MCF 10A (cell line): ENCODE data around the gene CMTM1. TPM values are rescaled to one million over a fixed set of nuclear protein-coding genes. Genes with fewer than 3 reads are reported as not detected.
A peak's percentile ranks its signal among the peaks of the same experiment; 100 is the strongest.

Experiments
- BruUV-seq: library from RNA; stranded (reverse); fragments of 400-500 nt; replicated peaks from 2 replicates; lab custom pipeline; 2021; lab: Mats Ljungman, UMichigan
- CTCF ChIA-PET: fragments of 300-600 bp; sonication (Branson Sonifier 250); formaldehyde crosslinking; extraction: SDS; loops from one replicate; lab custom pipeline; 2021; ENCODE audit warnings: antibody characterized with exemption, inconsistent platforms; lab: Yijun Ruan, JAX
- POLR2A ChIA-PET: fragments of 300-600, 350-650 bp; sonication (Branson Sonifier 250); formaldehyde crosslinking; extraction: SDS; loops from one replicate; lab custom pipeline; 2020; ENCODE audit warnings: antibody characterized with exemption, inconsistent platforms; lab: Yijun Ruan, JAX
- DNase-seq: peaks from one replicate; pipeline ENCODE4 v3.0.0-alpha.2; 2018; ENCODE audit not compliant: unreplicated experiment
- H3K27ac Mint-ChIP-seq: one replicate; pipeline ENCODE4 v1.8.0; 2022; ENCODE audit warnings: mild to moderate bottlenecking, low read depth, mixed read lengths; ENCODE audit not compliant: unreplicated experiment
- H3K27me3 Mint-ChIP-seq: one replicate; pipeline ENCODE4 v1.8.0; 2022; ENCODE audit warnings: mixed read lengths; ENCODE audit not compliant: insufficient read depth, unreplicated experiment
- H3K36me3 Mint-ChIP-seq: one replicate; pipeline ENCODE4 v1.8.0; 2022; ENCODE audit warnings: mild to moderate bottlenecking, moderate library complexity, mixed read lengths; ENCODE audit not compliant: insufficient read depth, unreplicated experiment
- H3K4me1 Mint-ChIP-seq: one replicate; pipeline ENCODE4 v1.8.0; 2022; ENCODE audit warnings: mixed read lengths; ENCODE audit not compliant: insufficient read depth, unreplicated experiment
- H3K4me3 Mint-ChIP-seq: one replicate; pipeline ENCODE4 v1.8.0; 2022; ENCODE audit warnings: mild to moderate bottlenecking, moderate library complexity, mixed read lengths; ENCODE audit not compliant: unreplicated experiment
- H3K9me3 Mint-ChIP-seq: one replicate; pipeline ENCODE4 v1.8.0; 2022; ENCODE audit warnings: mixed read lengths; ENCODE audit not compliant: unreplicated experiment
- CTCF ChIP-seq: fragments of 200-600 bp; IDR thresholded peaks from one replicate; pipeline ENCODE4 v1.8.0; 2022; ENCODE audit warnings: antibody characterized with exemption, mild to moderate bottlenecking; ENCODE audit not compliant: unreplicated experiment
- intact Hi-C: fragments of 100-400 bp; cut with micrococcal nuclease; formaldehyde crosslinking; loops from 2 replicates; pipeline ENCODE4 v1.14.1; 2022
- total RNA-seq: library from RNA; stranded (reverse); gene quantifications from 2 replicates; pipeline ENCODE4 v1.2.3, GENCODE V29; 2022

The CMTM1 gene
- total RNA-seq, 1 experiment from 2014 or later: 2.1 TPM

- BruUV-seq: no TSS peak
- POLR2A ChIA-PET: no interaction called here
- H3K4me3 Mint-ChIP-seq: no peak overlapping the region
Measured at GRCh38 chr16:66600477-66600876, 34.2 kb downstream of the CMTM1 start.

GRCh38 chr16:66601471-66601870, 35.2 kb downstream of the CMTM1 start:
- no peak overlapping the region for H3K4me3 Mint-ChIP-seq
- POLR2A ChIA-PET: no interaction called here
- H3K27ac Mint-ChIP-seq: no peak overlapping the region
- intact Hi-C loops: loop anchor here (5.0 to 10.0 kb wide), 2 partner anchors 119 to 153 kb away; partner anchors contain the start of gene DYNC1LI2
- H3K36me3 Mint-ChIP-seq: no peaks in the 10 kb centered on the region
- no peak for DNase-seq
- BruUV-seq: no TSS peak
- TF ChIP-seq CTCF: no peak
- peaks cover 11% of the 10 kb centered on the region for H3K27me3 Mint-ChIP-seq
- no peaks in the 10 kb centered on the region for H3K9me3 Mint-ChIP-seq
- CTCF ChIA-PET: interaction anchor here (0.6 to 2.0 kb wide), 8 partner anchors 19 to 126 kb away, joined by 3 to 10 read pairs (median 3); no protein-coding TSS in a partner anchor
- H3K4me1 Mint-ChIP-seq: peaks cover 15% of the 10 kb centered on the region

More at GRCh38 chr16:66600477-66600876, 34.2 kb downstream of the CMTM1 start:
- Mint-ChIP-seq H3K27ac (no peak overlapping the region), H3K4me1 (peaks cover 8% of the 10 kb centered on the region), H3K27me3 (peaks cover 11% of the 10 kb centered on the region), H3K36me3 (no peaks in the 10 kb centered on the region), H3K9me3 (no peaks in the 10 kb centered on the region)
- intact Hi-C loops: loop anchor here (5.0 to 10.0 kb wide), 2 partner anchors 118 to 154 kb away; partner anchors contain the start of gene DYNC1LI2
- no peak for DNase-seq
- no peak for TF ChIP-seq CTCF
- CTCF ChIA-PET: interaction anchor here (0.7 to 2.0 kb wide), 5 partner anchors 37 to 230 kb away, joined by 3 to 10 read pairs (median 3); partner anchors contain the start of gene DYNC1LI2

GRCh38 chr16:66603537-66604375, 37.5 kb downstream of the CMTM1 start:
- H3K9me3 Mint-ChIP-seq: no peaks in the 10 kb centered on the region
- H3K27me3 Mint-ChIP-seq: peaks cover 11% of the 10 kb centered on the region
- H3K4me1 Mint-ChIP-seq: peaks cover 15% of the 10 kb centered on the region
- DNase-seq: no peak
- TF ChIP-seq CTCF: no peak
- no TSS peak for BruUV-seq
- ChIA-PET CTCF (interaction anchor here (0.6 to 1.5 kb wide), 14 partner anchors 15 to 228 kb away, joined by 3 to 6 read pairs (median 3); no protein-coding TSS in a partner anchor), POLR2A (interaction anchor here (0.5 kb wide), 1 partner anchor 152 kb away, joined by 3 read pairs; no protein-coding TSS in a partner anchor)
- H3K36me3 Mint-ChIP-seq: peaks cover 3% of the 10 kb centered on the region
- peak overlapping the region; percentile 73 for H3K4me3 Mint-ChIP-seq
- intact Hi-C loops: loop anchor here (2.0 to 10.0 kb wide), 3 partner anchors 121 to 197 kb away; partner anchors contain the start of gene DYNC1LI2
- peak overlapping the region; percentile 80 for H3K27ac Mint-ChIP-seq
